PC-3 (cell line): ENCODE data around the gene CLDN4. TPM values are rescaled to one million over a fixed set of nuclear protein-coding genes. Genes with fewer than 3 reads are reported as not detected.
A peak's percentile ranks its signal among the peaks of the same experiment; 100 is the strongest.
"Not testable (repeated sequence)": the region's sequence is repeated elsewhere in the genome, so short reads cannot be mapped to it uniquely, and the experiment has no call there.

Experiments used
- ATAC-seq: fragments of 200-7000 bp; cut with Tn5 transposase; 2 replicates; pipeline ENCODE4 v1.9.1; 2020; ENCODE audit warnings: mild to moderate bottlenecking, moderate library complexity
- BruUV-seq: library from RNA; stranded (reverse); fragments of 400-500 nt; replicated peaks from 2 replicates; lab custom pipeline; 2021; lab: Mats Ljungman, UMichigan
- CTCF ChIA-PET: fragments of 300-600 bp; sonication (Branson Sonifier 250); formaldehyde crosslinking; loops from one replicate; lab custom pipeline; 2022; ENCODE audit warnings: antibody characterized with exemption; lab: Charles Lee
- POLR2A ChIA-PET: fragments of 300-600 bp; sonication (Branson Sonifier 250); formaldehyde crosslinking; loops from one replicate; lab custom pipeline; 2022; ENCODE audit warnings: antibody characterized with exemption; ENCODE audit not compliant: unreplicated experiment; lab: Charles Lee
- DNase-seq: peaks from one replicate; pipeline ENCODE4 v3.0.0-alpha.2; 2015
- H2AFZ ChIP-seq: fragments of 300-600 bp; sonication (generic); 2 replicates; pipeline ENCODE4 v1.6.0; 2016; ENCODE audit warnings: antibody characterized with exemption, low read length
- H3F3A ChIP-seq: fragments of 300-600 bp; sonication (generic); one replicate; pipeline ENCODE4 v1.6.0; 2017; ENCODE audit warnings: antibody characterized with exemption, low read length, control low read depth, mild to moderate bottlenecking; ENCODE audit not compliant: unreplicated experiment
- H3K27ac ChIP-seq: fragments of 300-600 bp; sonication (generic); 2 replicates; pipeline ENCODE4 v1.5.1; 2016; ENCODE audit warnings: mild to moderate bottlenecking, low read length
- H3K27me3 ChIP-seq: fragments of 300-600 bp; sonication (generic); 2 replicates; pipeline ENCODE4 v1.6.1; 2016; ENCODE audit warnings: low read length, mixed read lengths
- H3K36me3 ChIP-seq: fragments of 300-600 bp; sonication (generic); 2 replicates; pipeline ENCODE4 v1.6.1; 2016; ENCODE audit warnings: low read depth, mixed run types, low read length, mixed read lengths
- H3K4me1 ChIP-seq: fragments of 300-600 bp; sonication (generic); 2 replicates; pipeline ENCODE4 v1.5.1; 2016; ENCODE audit warnings: low read length; ENCODE audit not compliant: insufficient read depth
- H3K4me2 ChIP-seq: fragments of 300-600 bp; sonication (generic); 2 replicates; pipeline ENCODE4 v1.6.0; 2016; ENCODE audit warnings: low read length
- H3K4me3 ChIP-seq: fragments of 300-600 bp; sonication (generic); 2 replicates; pipeline ENCODE4 v1.5.1; 2016; ENCODE audit warnings: mild to moderate bottlenecking, low read length, mixed read lengths
- H3K79me2 ChIP-seq: fragments of 300-600 bp; sonication (generic); 2 replicates; pipeline ENCODE4 v1.6.1; 2017; ENCODE audit warnings: low read length, mixed read lengths
- H3K9ac ChIP-seq: fragments of 300-600 bp; sonication (generic); 2 replicates; pipeline ENCODE4 v1.6.0; 2016; ENCODE audit warnings: mild to moderate bottlenecking, low read length
- H3K9me2 ChIP-seq: fragments of 300-600 bp; sonication (generic); replicated peaks from 2 replicates; pipeline ENCODE4 v1.6.1; 2016; ENCODE audit warnings: mixed run types, low read length, mixed read lengths
- H3K9me3 ChIP-seq: fragments of 300-600 bp; sonication (generic); 2 replicates; pipeline ENCODE4 v1.6.1; 2016; ENCODE audit warnings: low read length, mixed read lengths
- H4K20me1 ChIP-seq: fragments of 300-600 bp; sonication (generic); 2 replicates; pipeline ENCODE4 v1.6.1; 2016; ENCODE audit warnings: low read length, mixed read lengths
- EZH2 ChIP-seq: fragments of 300-600 bp; sonication (generic); IDR thresholded peaks from one replicate; pipeline ENCODE4 v1.6.1; 2017; ENCODE audit warnings: antibody characterized with exemption, mild to moderate bottlenecking, low read length; ENCODE audit not compliant: unreplicated experiment
- EZH2phosphoT487 ChIP-seq: fragments of 300-600 bp; sonication (generic); IDR thresholded peaks from 2 replicates; pipeline ENCODE4 v1.6.1; 2018; ENCODE audit warnings: mild to moderate bottlenecking, antibody characterized with exemption, low read length, borderline replicate concordance
- intact Hi-C: fragments of 100-400 bp; cut with micrococcal nuclease; formaldehyde crosslinking; loops from 2 replicates; pipeline ENCODE4 v1.9.0; 2023
- total RNA-seq: library from RNA; depleted of rRNA; stranded (reverse); fragments of >200 nt; gene quantifications from 2 replicates; pipeline ENCODE4 v1.2.3, GENCODE V29; 2014
- TF ChIP-seq, protein P1 (sequence below): fragments of 300-600 bp; sonication (generic); conservative IDR thresholded peaks from 2 replicates; pipeline ENCODE4 v1.5.1; 2017; ENCODE audit warnings: antibody characterized with exemption, low read depth, mild to moderate bottlenecking, low read length

Gene CLDN4
- total RNA-seq, 1 experiment from 2014 or later: 656 TPM

GRCh38 chr7:73833251-73833919 is 2.6 kb downstream of the CLDN4 start:
- Histone ChIP-seq H3K9me2 (no peaks in the 10 kb centered on the region), H2AFZ (no peak overlapping the region), H3K4me1 (peaks cover 27% of the 10 kb centered on the region), H3K27ac (peak overlapping the region; percentile 96), H3K4me3 (peak overlapping the region; percentile 99), H3K4me2 (peak overlapping the region; percentile 87), H3K79me2 (peaks cover 45% of the 10 kb centered on the region), H4K20me1 (peaks cover 21% of the 10 kb centered on the region), H3K27me3 (no peaks in the 10 kb centered on the region), H3F3A (no peaks in the 10 kb centered on the region), H3K36me3 (peaks cover 12% of the 10 kb centered on the region), H3K9ac (peak overlapping the region; percentile 96; the same call in 1 of the 2 replicates), H3K9me3 (no peaks in the 10 kb centered on the region)
- TF ChIP-seq, protein P1, sequence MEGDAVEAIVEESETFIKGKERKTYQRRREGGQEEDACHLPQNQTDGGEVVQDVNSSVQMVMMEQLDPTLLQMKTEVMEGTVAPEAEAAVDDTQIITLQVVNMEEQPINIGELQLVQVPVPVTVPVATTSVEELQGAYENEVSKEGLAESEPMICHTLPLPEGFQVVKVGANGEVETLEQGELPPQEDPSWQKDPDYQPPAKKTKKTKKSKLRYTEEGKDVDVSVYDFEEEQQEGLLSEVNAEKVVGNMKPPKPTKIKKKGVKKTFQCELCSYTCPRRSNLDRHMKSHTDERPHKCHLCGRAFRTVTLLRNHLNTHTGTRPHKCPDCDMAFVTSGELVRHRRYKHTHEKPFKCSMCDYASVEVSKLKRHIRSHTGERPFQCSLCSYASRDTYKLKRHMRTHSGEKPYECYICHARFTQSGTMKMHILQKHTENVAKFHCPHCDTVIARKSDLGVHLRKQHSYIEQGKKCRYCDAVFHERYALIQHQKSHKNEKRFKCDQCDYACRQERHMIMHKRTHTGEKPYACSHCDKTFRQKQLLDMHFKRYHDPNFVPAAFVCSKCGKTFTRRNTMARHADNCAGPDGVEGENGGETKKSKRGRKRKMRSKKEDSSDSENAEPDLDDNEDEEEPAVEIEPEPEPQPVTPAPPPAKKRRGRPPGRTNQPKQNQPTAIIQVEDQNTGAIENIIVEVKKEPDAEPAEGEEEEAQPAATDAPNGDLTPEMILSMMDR: no peak
- TF ChIP-seq EZH2phosphoT487 (no peak), EZH2 (no peak)
- no TSS peak for BruUV-seq
- ATAC-seq (peak; percentile 1; the same call in 1 of the 2 replicates), DNase-seq (peak; percentile 47)
- ChIA-PET CTCF (no interaction called here), POLR2A (interaction anchor here (0.9 to 4.1 kb wide), 4 partner anchors 9 to 114 kb away, joined by 6 to 64 read pairs (median 14); partner anchors contain the start of genes METTL27 and STX1A)
- intact Hi-C loops: no loop called here

- H4K20me1 ChIP-seq: peaks cover 21% of the 10 kb centered on the region
- POLR2A ChIA-PET: no interaction called here
Observed at GRCh38 chr7:73834626-73835191, 3.9 kb downstream of the CLDN4 start.

DNA sequence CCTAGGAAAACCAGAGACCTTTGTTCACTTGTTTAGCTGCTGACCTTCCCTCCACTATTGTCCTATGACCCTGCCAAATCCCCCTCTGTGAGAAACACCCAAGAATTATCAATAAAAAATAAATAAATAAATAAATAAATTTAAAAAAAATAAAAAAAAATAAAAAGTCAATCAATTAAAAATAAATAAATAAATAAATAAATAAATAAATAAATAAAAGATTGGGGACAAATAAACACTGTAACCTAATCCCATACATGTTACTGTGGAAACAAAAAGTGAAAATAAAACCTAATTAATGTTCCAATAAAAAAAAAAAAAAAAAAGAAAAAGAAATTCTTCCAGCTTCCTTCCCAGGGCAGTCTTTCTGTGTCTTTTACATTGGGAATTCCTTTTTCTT is 6.4 kb downstream of the CLDN4 start:
- H3F3A ChIP-seq, H2AFZ ChIP-seq, H3K4me3 ChIP-seq, H3K9me3 ChIP-seq, H3K36me3 ChIP-seq, DNase-seq, CTCF ChIA-PET, H3K9me2 ChIP-seq, ATAC-seq, intact Hi-C loops, H3K27ac ChIP-seq, H3K4me2 ChIP-seq, H4K20me1 ChIP-seq, H3K27me3 ChIP-seq, H3K9ac ChIP-seq, BruUV-seq: not testable (repeated sequence)
- Histone ChIP-seq H3K4me1 (peaks cover 13% of the 10 kb centered on the region; the same call in 1 of the 2 replicates), H3K79me2 (peaks cover 19% of the 10 kb centered on the region)
- POLR2A ChIA-PET: interaction anchor here (0.5 to 0.6 kb wide), 3 partner anchors 17 to 168 kb away, joined by 4 to 5 read pairs (median 4); no protein-coding TSS in a partner anchor

More at GRCh38 chr7:73834626-73835191, 3.9 kb downstream of the CLDN4 start:
- Histone ChIP-seq H2AFZ (no peak overlapping the region), H3K9ac (no peak overlapping the region), H3K27me3 (no peaks in the 10 kb centered on the region), H3K4me1 (peaks cover 14% of the 10 kb centered on the region), H3K4me3 (no peak overlapping the region), H3K36me3 (peaks cover 12% of the 10 kb centered on the region), H3K9me3 (no peaks in the 10 kb centered on the region), H3K9me2 (no peaks in the 10 kb centered on the region), H3K27ac (no peak overlapping the region), H3F3A (no peaks in the 10 kb centered on the region), H3K4me2 (no peak overlapping the region), H3K79me2 (peaks cover 35% of the 10 kb centered on the region)
- CTCF ChIA-PET: no interaction called here
- intact Hi-C loops: no loop called here
- ATAC-seq (no peak), DNase-seq (no peak)
- TF ChIP-seq EZH2phosphoT487 (no peak), EZH2 (no peak)
- TF ChIP-seq, protein P1: no peak
- no TSS peak for BruUV-seq
